GM19372 (cell line): ENCODE measurements around the gene USP6NL.

Experiments used
- ATAC-seq: cut with Tn5 transposase; IDR thresholded peaks from one replicate; pipeline ENCODE4 v1.9.1; 2021; ENCODE audit warnings: mild to moderate bottlenecking, low read depth, moderate library complexity; ENCODE audit not compliant: unreplicated experiment

Gene USP6NL

GRCh38 chr10:11598712-11599397 is 12.6 kb downstream of the USP6NL start:
- ATAC-seq: no peak

DNA sequence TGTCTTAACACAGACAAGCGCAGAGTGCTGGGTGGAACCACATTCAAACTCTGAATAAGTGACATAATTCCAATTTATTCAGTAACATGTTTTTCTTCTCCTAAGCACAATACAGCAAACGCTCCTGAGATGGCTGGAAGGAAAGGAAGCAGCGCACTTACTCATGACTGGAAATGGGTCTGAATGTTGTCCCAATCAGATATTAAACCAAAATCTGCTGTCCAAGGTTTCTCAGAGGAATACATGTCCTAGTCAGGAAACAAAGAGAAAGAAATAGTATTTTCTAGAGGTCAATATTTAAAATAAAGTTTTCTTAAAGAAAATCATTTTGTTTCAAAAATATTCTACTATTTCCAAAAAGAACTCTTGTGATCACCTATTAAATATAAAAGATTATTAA is 14.0 kb downstream of the USP6NL start:
- no peak for ATAC-seq

DNA sequence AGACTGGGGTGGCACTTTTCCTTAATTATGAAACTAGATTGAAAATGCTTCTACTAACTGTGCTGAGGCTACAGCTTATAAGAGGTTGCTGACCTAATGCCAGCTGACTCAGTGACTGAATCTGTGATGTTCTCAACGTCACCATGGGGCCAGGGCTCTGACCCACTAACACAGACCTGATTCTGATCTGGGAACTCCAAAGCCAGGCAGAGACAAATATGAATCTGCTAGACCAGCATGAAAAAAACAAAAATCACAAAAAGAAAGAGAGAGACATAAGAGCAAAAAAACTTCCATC is 16.1 kb downstream of the USP6NL start:
- no peak for ATAC-seq

DNA sequence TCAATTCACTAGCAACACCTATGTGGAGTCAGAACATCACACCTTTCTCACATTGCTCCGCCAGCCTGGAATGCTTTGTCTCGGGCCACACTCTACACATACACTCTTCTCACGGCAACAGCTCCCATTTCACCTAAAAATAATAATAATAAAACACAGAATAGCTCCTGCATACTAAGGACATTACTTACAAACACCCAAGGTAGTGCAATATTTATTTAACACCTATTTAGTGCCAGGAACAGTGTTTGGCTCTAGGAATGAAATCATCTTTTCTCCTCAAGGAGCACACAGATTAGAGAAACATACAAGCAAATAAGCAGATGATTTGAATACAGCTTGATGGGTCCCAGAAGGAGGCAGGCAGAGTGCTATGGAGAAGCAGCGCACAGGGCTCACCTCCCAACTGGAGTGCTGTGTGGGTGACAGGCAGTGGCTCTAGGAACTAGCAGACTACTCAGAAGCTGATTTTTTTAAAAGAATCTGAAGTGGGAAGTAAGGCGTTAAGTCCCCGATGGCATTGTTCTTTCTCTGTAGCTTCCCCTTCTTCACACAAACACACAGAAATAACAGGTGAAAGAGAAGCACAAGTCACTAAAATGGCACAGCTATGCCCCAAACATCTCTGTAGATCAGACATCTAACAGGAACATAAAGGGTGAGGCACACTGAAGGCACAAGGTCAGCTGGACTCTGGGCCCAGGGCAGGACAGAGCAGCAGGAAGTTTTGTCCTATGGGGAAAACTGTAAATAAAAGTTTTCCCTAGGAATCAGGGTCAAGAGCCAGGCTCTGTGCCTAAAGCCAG is 16.7 kb downstream of the USP6NL start:
- ATAC-seq: no peak

- no peak for ATAC-seq
Observed at GRCh38 chr10:11593612-11594011, 17.8 kb downstream of the USP6NL start.

- no peak for ATAC-seq
Observed at GRCh38 chr10:11589738-11590137, 21.7 kb downstream of the USP6NL start.

- no peak for ATAC-seq
Observed at GRCh38 chr10:11588873-11589574, 22.4 kb downstream of the USP6NL start.

- no peak for ATAC-seq
Observed at GRCh38 chr10:11587722-11588259, 23.7 kb downstream of the USP6NL start.

DNA sequence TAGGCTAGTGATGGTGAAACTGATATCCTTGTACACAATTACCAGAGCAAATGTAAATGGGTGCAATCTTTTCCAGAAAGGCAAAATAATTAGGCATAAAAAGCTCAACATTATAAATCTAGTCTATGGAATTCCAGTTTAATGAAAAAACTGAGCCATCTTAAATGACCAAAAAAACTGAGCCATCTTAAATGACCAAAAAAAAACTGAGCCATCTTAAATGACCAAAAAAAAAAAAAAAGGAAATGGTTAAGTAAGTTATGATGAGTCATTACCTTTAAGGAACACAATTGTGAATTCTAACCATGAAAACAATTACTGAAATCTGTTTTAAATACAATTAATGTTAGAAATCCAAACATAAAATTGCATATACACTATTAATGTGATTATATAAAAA is 25.3 kb downstream of the USP6NL start:
- no peak for ATAC-seq

- ATAC-seq: no peak
Observed at GRCh38 chr10:11581213-11581612, 30.2 kb downstream of the USP6NL start.

DNA sequence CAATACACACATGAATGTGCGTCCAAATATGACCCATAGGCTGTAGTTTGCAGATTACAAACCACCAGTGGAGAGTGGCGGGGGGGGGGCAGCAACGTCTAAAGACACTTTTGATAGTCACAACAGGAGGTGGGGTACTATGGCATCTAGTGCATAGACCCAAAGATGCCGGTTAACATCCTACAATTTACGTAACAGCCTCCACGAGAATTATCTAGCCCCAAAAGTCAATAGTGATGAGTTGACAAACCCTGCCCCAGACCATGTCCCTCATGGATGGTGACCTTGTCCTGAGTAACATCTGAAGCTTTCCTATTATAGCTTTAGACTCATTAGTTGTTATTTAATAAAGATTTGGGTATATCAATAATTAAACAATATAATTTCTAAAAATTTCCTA is 31.6 kb downstream of the USP6NL start:
- no peak for ATAC-seq

GRCh38 chr10:11578802-11579255 is 32.6 kb downstream of the USP6NL start:
- ATAC-seq: peak; percentile 64

DNA sequence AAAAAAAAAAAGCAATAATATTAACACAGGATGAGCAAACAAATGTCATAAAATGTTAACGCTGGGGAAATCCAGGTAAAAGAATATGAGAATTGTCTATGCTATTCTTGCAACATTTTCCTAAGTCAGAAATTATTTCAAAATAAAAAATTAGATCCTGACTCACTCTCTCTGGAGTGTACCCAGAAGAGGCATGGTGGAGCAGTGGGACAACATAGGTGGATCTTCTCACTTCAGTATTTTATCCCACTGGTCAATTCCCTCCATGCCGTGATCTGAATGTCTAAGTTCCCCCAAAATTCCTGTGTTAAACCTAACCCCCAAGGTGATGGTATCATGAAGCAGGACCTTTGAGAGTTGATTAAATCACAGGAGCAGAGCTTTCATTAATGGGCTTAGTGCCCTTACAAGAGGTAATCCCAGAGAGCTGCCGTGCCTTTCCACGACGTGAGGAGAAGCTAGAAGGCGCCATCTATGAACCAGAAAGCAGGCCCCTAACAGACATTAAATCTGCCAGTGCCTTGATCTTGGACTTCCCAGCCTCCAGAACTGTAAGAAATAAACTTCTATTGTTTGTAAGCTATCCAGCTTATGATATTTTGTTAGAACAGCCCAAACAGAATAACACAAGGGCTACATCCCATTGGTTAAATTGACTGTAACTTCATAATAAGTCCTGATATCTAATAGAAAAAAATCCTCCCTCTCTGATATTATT is 35.2 kb downstream of the USP6NL start:
- ATAC-seq: no peak

DNA sequence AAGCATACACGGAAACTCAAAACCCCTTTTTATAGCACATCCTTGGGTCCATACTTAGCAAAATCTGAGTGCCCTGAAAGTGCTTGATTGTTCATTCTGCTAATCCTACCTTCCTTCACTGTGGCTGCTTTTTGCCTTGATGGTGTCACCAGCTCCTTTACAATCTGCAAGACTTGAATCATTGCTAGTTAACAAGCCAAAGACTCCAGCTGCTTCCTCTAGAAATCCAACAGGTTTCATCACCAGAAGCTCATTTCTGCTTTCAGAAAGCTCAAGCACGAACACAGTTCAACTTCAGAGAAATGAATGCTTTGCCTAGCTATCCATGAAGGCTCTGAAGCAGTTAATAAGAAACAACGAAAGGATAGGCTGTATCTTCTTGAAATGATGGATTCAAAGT is 38.0 kb downstream of the USP6NL start:
- ATAC-seq: no peak

GRCh38 chr10:11570751-11571150 is 40.7 kb downstream of the USP6NL start:
- ATAC-seq: no peak

DNA sequence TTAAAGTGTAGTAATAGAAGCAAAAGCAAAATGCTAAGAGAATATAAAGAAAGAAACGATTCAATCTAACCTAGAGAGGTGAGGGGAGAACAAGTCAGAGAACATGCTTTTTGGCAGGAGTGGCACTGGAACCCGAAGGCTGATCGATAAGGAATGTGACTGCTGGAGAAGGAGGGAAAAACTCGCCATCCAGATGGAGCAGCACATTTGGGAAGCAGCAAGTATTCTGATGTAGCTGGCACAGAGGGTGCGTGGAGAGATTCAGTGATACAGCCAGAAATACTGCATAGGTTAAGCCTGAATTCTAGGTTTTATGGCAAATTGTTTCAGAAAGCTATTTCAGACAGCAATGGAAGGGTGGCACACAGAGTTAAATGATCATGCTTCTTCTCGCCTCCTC is 42.0 kb downstream of the USP6NL start:
- ATAC-seq: no peak

- no peak for ATAC-seq
Observed at GRCh38 chr10:11568578-11568977, 42.9 kb downstream of the USP6NL start.

- ATAC-seq: no peak
Observed at GRCh38 chr10:11564741-11565140, 46.7 kb downstream of the USP6NL start.

- no peak for ATAC-seq
Observed at GRCh38 chr10:11563936-11564335, 47.5 kb downstream of the USP6NL start.

DNA sequence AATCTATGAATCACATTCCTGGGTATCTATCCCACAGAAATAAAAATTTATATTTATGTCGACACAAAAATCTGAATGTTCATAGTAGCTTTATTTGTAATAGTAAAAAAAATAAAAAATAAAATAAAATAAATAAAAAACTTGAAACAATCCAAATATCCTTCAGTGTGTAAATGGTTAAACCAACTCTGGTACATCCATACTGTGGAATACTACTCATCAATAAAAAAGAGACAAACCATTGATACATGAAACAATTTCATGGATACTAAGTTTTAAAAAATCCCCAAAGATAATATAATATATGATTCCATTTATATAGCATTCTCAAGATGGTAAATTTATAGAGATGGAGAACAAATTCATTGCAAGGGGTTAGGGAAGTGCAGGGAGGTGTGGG is 48.6 kb downstream of the USP6NL start:
- ATAC-seq: no peak
